HepG2 (cell line): Measurements from ENCODE around the gene COQ8B. TPM values are rescaled to one million over a fixed set of nuclear protein-coding genes. Genes with fewer than 3 reads are reported as not detected.

ENCODE experiments used
- ATAC-seq: fragments of 200-7000 bp; cut with Tn5 transposase; 3 replicates; pipeline ENCODE4 v1.9.1; 2020; ENCODE audit warnings: mild to moderate bottlenecking, moderate library complexity
- BruUV-seq: library from RNA; stranded (reverse); fragments of 400-500 nt; replicated peaks from 2 replicates; lab custom pipeline; 2021; lab: Mats Ljungman, UMichigan
- CTCF ChIA-PET: fragments of 300-600 bp; formaldehyde crosslinking; extraction: SDS; loops from one replicate; lab custom pipeline; 2021; ENCODE audit warnings: low total read pairs, inconsistent platforms, low intra/inter-chr PET ratio; lab: Yijun Ruan, JAX
- POLR2A ChIA-PET: fragments of 350-600 bp; sonication (Branson Sonifier 250); formaldehyde crosslinking; loops from one replicate; lab custom pipeline; 2020; ENCODE audit warnings: antibody characterized with exemption, inconsistent platforms; lab: Yijun Ruan, JAX
- DNase-seq: peaks from one replicate; pipeline ENCODE4 v3.0.0-alpha.2; 2015; ENCODE audit warnings: low spot score
- FAIRE-seq: peaks from 3 replicates; lab custom pipeline; 2011; peaks lifted over from hg19 to GRCh38; lab: Jason Lieb, UNC
- H2AFZ ChIP-seq: one replicate; pipeline ENCODE4 v1.6.1; 2011; ENCODE audit warnings: low read length, inconsistent platforms
- H3K27ac ChIP-seq: fragments of 300-600 bp; 3 replicates; pipeline ENCODE4 v1.8.0; 2011; ENCODE audit warnings: mixed run types, mild to moderate bottlenecking, mixed read lengths, low read length, inconsistent platforms; ENCODE audit not compliant: insufficient read depth; ENCODE audit errors: extremely low read length
- H3K27me3 ChIP-seq, 2 experiments: fragments of 200-600 bp in 1 of 2; 2 replicates in 1 of 2; 3 replicates in 1 of 2; pipeline versions ENCODE4 v1.6.0 to v1.8.0; 2011; ENCODE audit warnings: low read length in 2 of 2, mild to moderate bottlenecking in 2 of 2, moderate library complexity in 2 of 2, inconsistent platforms in 1 of 2; ENCODE audit not compliant: insufficient read depth in 2 of 2, control insufficient read depth in 1 of 2
- H3K36me3 ChIP-seq, 2 experiments: fragments of 200-600 bp in 1 of 2; replicated peaks in 1 of 2; 2 replicates in 1 of 2; 3 replicates in 1 of 2; pipeline versions ENCODE4 v1.5.1 to v1.8.0; 2011; ENCODE audit warnings: low read length in 2 of 2, inconsistent platforms in 1 of 2; ENCODE audit not compliant: insufficient read depth in 2 of 2, control insufficient read depth in 1 of 2
- H3K4me1 ChIP-seq: 2 replicates; pipeline ENCODE4 v1.5.1; 2012; ENCODE audit warnings: low read length, inconsistent platforms; ENCODE audit not compliant: insufficient read depth
- H3K4me2 ChIP-seq: 2 replicates; pipeline ENCODE4 v1.6.0; 2011; ENCODE audit warnings: low read depth, low read length, inconsistent platforms
- H3K4me3 ChIP-seq, 3 experiments: fragments of 200-600 bp in 1 of 3; sonication (generic), shearing (Covaris generic) in 1 of 3; replicated peaks in 1 of 3; 2 replicates each; pipeline ENCODE4 v1.5.1; 2011 to 2016; ENCODE audit warnings: low read length in 3 of 3, inconsistent platforms in 2 of 3, low read depth in 2 of 3, mild to moderate bottlenecking in 2 of 3, control low read depth in 1 of 3, mixed read lengths in 1 of 3; ENCODE audit not compliant: insufficient read depth in 1 of 3
- H3K79me2 ChIP-seq: one replicate; pipeline ENCODE4 v1.6.1; 2011; ENCODE audit warnings: low read length, inconsistent platforms; ENCODE audit not compliant: insufficient read depth
- H3K9ac ChIP-seq: 2 replicates; pipeline ENCODE4 v1.6.0; 2011; ENCODE audit warnings: mild to moderate bottlenecking, low read depth, low read length, inconsistent platforms; ENCODE audit not compliant: insufficient read depth
- H3K9me3 ChIP-seq: 2 replicates; pipeline ENCODE4 v1.5.1; 2012; ENCODE audit warnings: mild to moderate bottlenecking, low read length
- H4K20me1 ChIP-seq: 2 replicates; pipeline ENCODE4 v1.6.0; 2011; ENCODE audit warnings: inconsistent platforms, mild to moderate bottlenecking, low read length, moderate library complexity; ENCODE audit not compliant: insufficient read depth
- FOSL2 ChIP-seq: sonication (generic); formaldehyde crosslinking; IDR thresholded peaks from 2 replicates; pipeline ENCODE4 v1.4.0; 2020; ENCODE audit warnings: missing genetic modification reagents
- SATB2 ChIP-seq: sonication (generic); formaldehyde crosslinking; IDR thresholded peaks from 2 replicates; pipeline ENCODE4 v1.5.0; 2020; ENCODE audit warnings: missing genetic modification reagents
- SRY ChIP-seq: sonication (generic); formaldehyde crosslinking; IDR thresholded peaks from 2 replicates; pipeline ENCODE4 v1.8.0; 2022; ENCODE audit warnings: mild to moderate bottlenecking, missing genetic modification reagents
- ZFP91 ChIP-seq: sonication (generic); formaldehyde crosslinking; IDR thresholded peaks from 2 replicates; pipeline ENCODE4 v1.9.0; 2022; ENCODE audit warnings: missing genetic modification reagents, mild to moderate bottlenecking, borderline replicate concordance
- ZNF138 ChIP-seq: sonication (generic); formaldehyde crosslinking; IDR thresholded peaks from 2 replicates; pipeline ENCODE4 v1.5.0; 2020; ENCODE audit warnings: mild to moderate bottlenecking, low read depth, missing genetic modification reagents
- ZNF280B ChIP-seq: sonication (generic); formaldehyde crosslinking; IDR thresholded peaks from 2 replicates; pipeline ENCODE4 v1.5.0; 2020; ENCODE audit warnings: missing genetic modification reagents, mild to moderate bottlenecking, borderline replicate concordance
- WGBS: methylation state at CpG from one replicate; pipeline ENCODE4 v1.1.6; 2017; ENCODE audit warnings: low lambda C conversion rate; 5-methylcytosine and 5-hydroxymethylcytosine counted together
- in situ Hi-C: cut with HindIII; loops from 2 replicates; pipeline ENCODE4 v1.10.0; 2017; ENCODE audit warnings: low pct_unique_long_range_greater_than_20kb; ENCODE audit not compliant: extremely low pct_ligation_motif_present
- intact Hi-C: fragments of 100-400 bp; cut with micrococcal nuclease; formaldehyde crosslinking; loops from one replicate; pipeline ENCODE4 v1.10.0; 2022; ENCODE audit not compliant: unreplicated experiment
- polyA plus RNA-seq, 8 experiments: library from polyadenylated mRNA; depleted of rRNA in 3 of 8; stranded (reverse) in 7 of 8; unstranded in 1 of 8; fragments of >200 nt; fragmentation: Illumina TruSeq in 4 of 8; extraction: Trizol in 4 of 8; gene quantifications; 2 replicates each; pipeline versions ENCODE4 v1.2.1 to v1.2.3, GENCODE V29; 2011 to 2016; ENCODE audit warnings: low read depth in 4 of 8, missing spikeins in 1 of 8, mixed read lengths in 1 of 8; ENCODE audit not compliant: insufficient read depth in 1 of 8
- total RNA-seq, 5 experiments: library from RNA; depleted of rRNA; stranded (reverse); fragments of >200 nt; fragmentation: Illumina TruSeq; extraction: Trizol; gene quantifications; 2 replicates each; pipeline ENCODE4 v1.2.3, GENCODE V29; 2016; ENCODE audit warnings: low read depth in 1 of 5

COQ8B gene
- total and polyA plus RNA-seq, 2 of the 13 experiments (the other 11 are each of a cell fraction or from before 2014, with no cell fraction given), result 12.3 to 17.2 TPM

GRCh38 chr19:40663695-40664692 is 52.7 kb downstream of the COQ8B start:
- H3K9ac ChIP-seq, result peak overlapping the region; percentile 41; the same call in 1 of the 2 replicates
- peak overlapping the region; percentile 86 for H3K4me2 ChIP-seq
- TF ChIP-seq FOSL2 (peak; percentile 66), SRY (CRISPR knock-in tag) (no peak)
- no peak for DNase-seq
- no peaks in the 10 kb centered on the region for H3K9me3 ChIP-seq
- POLR2A ChIA-PET, result interaction anchor here (1.0 to 1.7 kb wide), 7 partner anchors 38 to 159 kb away, joined by 3 to 5 read pairs (median 4); partner anchors contain the start of genes ACTMAP, COQ8B, EGLN2 and ITPKC
- peaks cover 11% of the 10 kb centered on the region for H3K4me1 ChIP-seq
- H3K36me3 ChIP-seq, result no peaks in the 10 kb centered on the region
- CTCF ChIA-PET, result interaction anchor here (1.0 to 2.6 kb wide), 5 partner anchors 39 to 480 kb away, joined by 3 to 19 read pairs (median 5); no protein-coding TSS in a partner anchor
- H3K27me3 ChIP-seq, result peaks cover 3 to 22% of the 10 kb centered on the region in 2 experiments; a peak in 2 of 5 replicates
- BruUV-seq, result no TSS peak
- peak overlapping the region; percentile 64 to 77 (median 65); a peak in 5 of 6 replicates for H3K4me3 ChIP-seq
- no peaks in the 10 kb centered on the region for H3K79me2 ChIP-seq
- no peaks in the 10 kb centered on the region for H4K20me1 ChIP-seq
- in situ Hi-C loops, result loop anchor here (5.0 to 25.0 kb wide), 3 partner anchors 38 to 473 kb away; no protein-coding TSS in a partner anchor
- peak overlapping the region; percentile 48 for H2AFZ ChIP-seq
- peak; percentile 18 for ATAC-seq
- no peak for FAIRE-seq
- H3K27ac ChIP-seq, result no peak overlapping the region
- 54% methylated on average over 16 of the region's 24 CpGs for WGBS
- intact Hi-C loops, result loop anchor here (1.0 to 10.0 kb wide), 4 partner anchors 38 to 478 kb away; no protein-coding TSS in a partner anchor

- FAIRE-seq, result no peak
- H4K20me1 ChIP-seq, result no peaks in the 10 kb centered on the region
- in situ Hi-C loops, result loop anchor here (5.0 to 25.0 kb wide), 3 partner anchors 39 to 474 kb away; no protein-coding TSS in a partner anchor
- ChIA-PET CTCF (interaction anchor here (1.0 to 2.6 kb wide), 6 partner anchors 29 to 481 kb away, joined by 3 to 19 read pairs (median 4); no protein-coding TSS in a partner anchor), POLR2A (interaction anchor here (1.0 to 1.7 kb wide), 7 partner anchors 39 to 160 kb away, joined by 3 to 5 read pairs (median 4); partner anchors contain the start of genes ACTMAP, COQ8B, EGLN2 and ITPKC)
- H3K27ac ChIP-seq, result no peak overlapping the region
- intact Hi-C loops, result loop anchor here (1.0 to 10.0 kb wide), 4 partner anchors 39 to 479 kb away; no protein-coding TSS in a partner anchor
- peak; percentile 63 for DNase-seq
- peak overlapping the region; percentile 64 to 77 (median 65) for H3K4me3 ChIP-seq
- peak; percentile 96 for ATAC-seq
- no peaks in the 10 kb centered on the region for H3K79me2 ChIP-seq
- no TSS peak for BruUV-seq
- H3K9me3 ChIP-seq, result no peaks in the 10 kb centered on the region
- 3% methylated on average over 23 of the region's 60 CpGs for WGBS
- peak overlapping the region; percentile 41 for H3K9ac ChIP-seq
- H3K4me2 ChIP-seq, result peak overlapping the region; percentile 86
- H3K36me3 ChIP-seq, result no peaks in the 10 kb centered on the region
- peak overlapping the region; percentile 48 for H2AFZ ChIP-seq
- H3K27me3 ChIP-seq, result peaks cover 3 to 22% of the 10 kb centered on the region in 2 experiments; a peak in 2 of 5 replicates
- H3K4me1 ChIP-seq, result peaks cover 11% of the 10 kb centered on the region
- peak; percentile 84 for TF ChIP-seq ZFP91 (CRISPR knock-in tag)
- TF ChIP-seq SATB2 (CRISPR knock-in tag), result no peak
- no peak for TF ChIP-seq ZNF138 (CRISPR knock-in tag)
- TF ChIP-seq ZNF280B (CRISPR knock-in tag), result peak; percentile 44
Measured at GRCh38 chr19:40662925-40663694, 53.6 kb downstream of the COQ8B start.
